ENCODE results near the gene ATP8A1.

GRCh38 chr4:42442601-42443000 is 214.3 kb downstream of the ATP8A1 start:
- TF ChIP-seq CTCF (IDR thresholded peaks at IDR 0.05; ENCODE audit: low read depth, low read length): no peak
- TF ChIP-seq EZH2phosphoT487 (IDR thresholded peaks at IDR 0.05; ENCODE audit: low read depth): no peak

Measured in OCI-LY3 (cell line).